Colonic mucosa (tissue), 4 donors: ENCODE data around the gene FRAT2. TPM values are rescaled to one million over a fixed set of nuclear protein-coding genes. Genes with fewer than 3 reads are reported as not detected.
A peak's percentile ranks its signal among the peaks of the same experiment; 100 is the strongest.
"Not testable (repeated sequence)": the region's sequence is repeated elsewhere in the genome, so short reads cannot be mapped to it uniquely, and the experiment has no call there.

ENCODE experiments used
- DNase-seq: peaks from one replicate; pipeline ENCODE4 v3.0.0-alpha.2; 2020
- H3K27ac ChIP-seq: fragments of 200-600 bp; one replicate; pipeline ENCODE4 v1.8.0; 2021
- H3K27me3 ChIP-seq: fragments of 200-600 bp; one replicate; pipeline ENCODE4 v1.8.0; 2021
- H3K36me3 ChIP-seq: fragments of 200-600 bp; one replicate; pipeline ENCODE4 v1.8.0; 2021
- H3K4me1 ChIP-seq: fragments of 200-600 bp; one replicate; pipeline ENCODE4 v1.8.0; 2021; ENCODE audit warnings: mild to moderate bottlenecking
- H3K4me3 ChIP-seq: fragments of 200-600 bp; one replicate; pipeline ENCODE4 v1.8.0; 2021
- H3K9ac ChIP-seq, 2 donors: one replicate each; pipeline ENCODE4 v1.7.0; 2013; ENCODE audit warnings: control low read depth in 2 of 2, low read depth in 2 of 2, low read length in 2 of 2
- H3K9me3 ChIP-seq: fragments of 200-600 bp; one replicate; pipeline ENCODE4 v1.8.0; 2021
- CTCF ChIP-seq: fragments of 200-600 bp; IDR thresholded peaks from one replicate; pipeline ENCODE4 v1.8.0; 2022; ENCODE audit warnings: antibody characterized with exemption, mild to moderate bottlenecking
- intact Hi-C: fragments of 100-400 bp; cut with DNase I; formaldehyde crosslinking; loops from one replicate; pipeline ENCODE4 v1.14.1; 2022
- total RNA-seq, 2 donors: library from RNA; stranded (reverse); fragmentation: NEBNext Ultra II Directional in 1 of 2; extraction: Animal tissue kit (Norgen Biotek cat#: 25700) in 1 of 2; gene quantifications; one replicate each; pipeline ENCODE4 v1.2.1, GENCODE V29; 2021
- donor health status: healthy.
- donor health status: DM: no; HTN: no; CAD: no.
- donor health status: DM: no; HTN: no; CAD: no.

FRAT2 gene
- total RNA-seq, 2 donors from 2014 or later = 34.3 to 53.1 TPM

GRCh38 chr10:97356318-97356914 lies 21.9 kb upstream of the FRAT2 start:
- intact Hi-C loops = no loop called here
- TF ChIP-seq CTCF = no peak
- Histone ChIP-seq H3K27me3 (no peaks in the 10 kb centered on the region), H3K4me1 (no peaks in the 10 kb centered on the region), H3K9me3 (no peaks in the 10 kb centered on the region), H3K36me3 (no peaks in the 10 kb centered on the region), H3K9ac (no peak overlapping the region), H3K27ac (no peak overlapping the region), H3K4me3 (no peak overlapping the region)
- no peak for DNase-seq

GRCh38 chr10:97355571-97355975 lies 21.0 kb upstream of the FRAT2 start:
- Histone ChIP-seq H3K36me3 (no peaks in the 10 kb centered on the region), H3K4me1 (no peaks in the 10 kb centered on the region), H3K27me3 (no peaks in the 10 kb centered on the region), H3K4me3 (no peak overlapping the region), H3K9ac (no peak overlapping the region), H3K27ac (no peak overlapping the region), H3K9me3 (no peaks in the 10 kb centered on the region)
- TF ChIP-seq CTCF = peak; percentile 28
- peak; percentile 29 for DNase-seq
- intact Hi-C loops = no loop called here

GRCh38 chr10:97353945-97354344 lies 19.4 kb upstream of the FRAT2 start:
- H3K4me3 ChIP-seq = no peak overlapping the region
- H3K27ac ChIP-seq = no peak overlapping the region
- no peaks in the 10 kb centered on the region for H3K9me3 ChIP-seq
- intact Hi-C loops = no loop called here
- DNase-seq = no peak
- H3K27me3 ChIP-seq = no peaks in the 10 kb centered on the region
- H3K9ac ChIP-seq = no peak overlapping the region
- no peaks in the 10 kb centered on the region for H3K36me3 ChIP-seq
- H3K4me1 ChIP-seq = no peaks in the 10 kb centered on the region
- TF ChIP-seq CTCF = no peak

- H3K27ac ChIP-seq = no peak overlapping the region
- no peaks in the 10 kb centered on the region for H3K27me3 ChIP-seq
- no peaks in the 10 kb centered on the region for H3K9me3 ChIP-seq
- intact Hi-C loops = no loop called here
- peak; percentile 25 for DNase-seq
- TF ChIP-seq CTCF = no peak
- no peaks in the 10 kb centered on the region for H3K4me1 ChIP-seq
- no peaks in the 10 kb centered on the region for H3K36me3 ChIP-seq
- no peak overlapping the region for H3K4me3 ChIP-seq
- H3K9ac ChIP-seq = no peak overlapping the region
These were observed 15.4 kb upstream of the FRAT2 start for GRCh38 chr10:97349752-97350513.

GRCh38 chr10:97347317-97347716 lies 12.8 kb upstream of the FRAT2 start:
- H3K4me3 ChIP-seq = no peak overlapping the region
- intact Hi-C loops = no loop called here
- DNase-seq = no peak
- H3K27ac ChIP-seq = no peak overlapping the region
- TF ChIP-seq CTCF = no peak
- no peaks in the 10 kb centered on the region for H3K9me3 ChIP-seq
- no peaks in the 10 kb centered on the region for H3K27me3 ChIP-seq
- no peaks in the 10 kb centered on the region for H3K36me3 ChIP-seq
- no peaks in the 10 kb centered on the region for H3K4me1 ChIP-seq
- H3K9ac ChIP-seq = no peak overlapping the region

GRCh38 chr10:97343664-97344063 lies 9.1 kb upstream of the FRAT2 start:
- intact Hi-C loops, H3K4me1 ChIP-seq: not testable (repeated sequence)

More at GRCh38 chr10:97343664-97344063, 9.1 kb upstream of the FRAT2 start:
- H3K9me3 ChIP-seq, H3K4me3 ChIP-seq, H3K27me3 ChIP-seq, H3K36me3 ChIP-seq, DNase-seq, H3K27ac ChIP-seq, H3K9ac ChIP-seq: not testable (repeated sequence)
